Activated effector memory CD4-positive, alpha-beta T cell treated with anti-CD3 and anti-CD28 coated beads, Interleukin-2, amount 50 U/mL, for 16 hours (primary cell): ENCODE measurements around the gene LRRC8D.
"Not testable (repeated sequence)": the region's sequence is repeated elsewhere in the genome, so short reads cannot be mapped to it uniquely, and the experiment has no call there.

Source experiments
- DNase-seq: peaks from one replicate; pipeline ENCODE4 v3.0.0-alpha.2; 2020

Gene LRRC8D

DNA sequence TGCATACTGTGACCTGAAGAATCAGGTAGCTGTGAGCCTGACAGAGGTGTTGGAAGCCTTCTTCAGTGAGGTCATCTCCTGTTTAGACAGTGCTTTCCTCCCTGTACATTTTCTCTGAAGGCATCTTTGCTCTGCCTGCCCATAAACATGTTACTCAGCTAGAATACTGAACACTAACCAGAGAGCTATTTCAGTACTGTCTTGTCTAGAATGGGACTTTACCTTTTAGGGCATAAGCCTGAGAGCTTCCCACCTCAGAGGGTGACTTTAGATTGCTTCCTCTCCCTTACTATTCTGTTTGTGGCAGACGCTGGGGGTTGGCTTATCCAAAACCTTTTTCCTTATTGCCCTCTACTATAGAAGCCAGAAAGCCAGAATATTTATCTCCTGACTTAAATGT, 150.8 kb downstream of the LRRC8D start:
- DNase-seq: no peak

- DNase-seq: no peak
Measured at GRCh38 chr1:89972024-89972423, 151.2 kb downstream of the LRRC8D start.

- DNase-seq: no peak
Measured at GRCh38 chr1:89973471-89974127, 152.8 kb downstream of the LRRC8D start.

GRCh38 chr1:89974256-89974655, 153.4 kb downstream of the LRRC8D start:
- DNase-seq: no peak

DNA sequence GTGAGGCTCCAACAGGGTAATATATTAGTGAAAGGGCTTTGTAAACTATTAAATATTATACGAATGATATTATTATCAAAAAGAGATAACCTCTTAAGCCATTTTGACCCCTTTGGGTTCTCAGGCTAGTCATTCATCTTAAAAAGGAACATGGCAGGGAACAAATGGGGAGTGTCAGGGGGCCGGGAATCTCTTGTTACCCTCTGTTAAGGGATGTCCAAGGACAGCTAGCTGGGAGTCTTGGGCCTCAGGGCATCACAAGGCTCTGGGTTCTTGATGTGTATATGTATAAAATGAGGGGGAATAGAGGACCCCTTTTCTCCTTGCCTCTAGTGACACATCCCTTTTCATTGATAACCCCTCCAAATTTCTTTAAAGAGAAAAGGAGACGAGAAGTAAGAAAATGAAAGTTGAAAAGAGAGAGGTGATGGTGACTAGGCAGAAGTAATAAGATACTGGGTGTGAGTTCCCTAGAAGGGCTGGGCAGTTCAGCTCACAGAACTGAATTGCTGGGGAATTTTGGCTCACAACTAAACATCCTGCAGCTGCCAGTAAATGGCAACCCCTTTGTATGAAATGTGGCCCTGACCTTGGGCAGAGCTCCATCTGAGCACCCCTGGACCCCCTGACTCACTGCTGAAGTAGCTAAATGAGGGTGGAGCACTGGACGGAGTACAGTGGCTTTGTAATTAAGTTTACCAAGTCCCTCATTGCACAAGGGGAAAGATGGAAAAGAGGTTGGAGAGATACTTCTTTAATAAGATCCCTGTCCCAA, 154.1 kb downstream of the LRRC8D start:
- no peak for DNase-seq

DNA sequence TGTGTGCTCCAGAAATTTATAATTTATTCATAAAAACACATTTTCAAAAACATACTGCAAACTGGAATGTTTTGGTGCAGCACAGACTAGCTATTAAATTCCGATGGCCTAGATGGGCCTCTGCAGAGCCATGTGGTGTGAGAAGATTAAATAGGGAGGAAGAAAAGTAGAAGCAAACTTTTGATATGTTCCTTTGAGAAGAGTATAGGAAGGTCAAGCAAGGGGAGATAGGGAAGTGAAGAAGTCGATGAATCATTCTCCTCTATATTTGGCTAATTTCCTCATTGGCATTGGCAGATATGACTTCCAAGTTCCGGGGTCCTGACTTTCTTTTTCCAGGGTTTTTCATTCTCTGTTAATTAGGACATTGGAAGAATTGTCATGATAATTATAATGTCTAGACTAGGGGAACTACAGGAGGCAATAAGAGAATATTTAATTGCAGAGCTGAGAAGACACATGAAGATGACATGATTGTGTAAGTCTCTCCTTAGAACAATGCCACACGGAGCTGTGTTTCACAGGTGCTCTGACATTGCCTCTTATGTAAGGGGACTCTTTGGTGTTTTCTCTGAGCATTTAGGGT, 154.8 kb downstream of the LRRC8D start:
- DNase-seq: no peak

GRCh38 chr1:89978755-89979154, 157.9 kb downstream of the LRRC8D start:
- DNase-seq: no peak

DNA sequence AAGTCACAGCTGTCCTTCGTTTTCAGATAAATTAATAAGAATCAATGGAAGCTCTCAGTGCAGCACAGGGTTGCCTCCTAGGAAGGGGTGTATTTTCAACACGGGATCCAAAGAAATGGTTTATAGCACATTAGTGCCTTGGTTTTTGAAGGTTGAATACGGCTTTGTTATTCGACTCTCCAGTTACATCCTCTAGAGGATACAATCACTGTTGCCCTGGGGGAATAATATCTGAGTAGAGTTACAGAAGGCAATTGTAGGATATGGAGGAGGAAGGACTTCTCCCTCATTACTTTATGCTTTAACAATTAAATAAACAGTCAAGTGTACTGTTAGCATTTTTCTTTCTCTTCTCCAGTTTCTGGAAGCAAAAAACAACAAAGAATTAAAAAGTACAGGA, 159.8 kb downstream of the LRRC8D start:
- DNase-seq: no peak

DNA sequence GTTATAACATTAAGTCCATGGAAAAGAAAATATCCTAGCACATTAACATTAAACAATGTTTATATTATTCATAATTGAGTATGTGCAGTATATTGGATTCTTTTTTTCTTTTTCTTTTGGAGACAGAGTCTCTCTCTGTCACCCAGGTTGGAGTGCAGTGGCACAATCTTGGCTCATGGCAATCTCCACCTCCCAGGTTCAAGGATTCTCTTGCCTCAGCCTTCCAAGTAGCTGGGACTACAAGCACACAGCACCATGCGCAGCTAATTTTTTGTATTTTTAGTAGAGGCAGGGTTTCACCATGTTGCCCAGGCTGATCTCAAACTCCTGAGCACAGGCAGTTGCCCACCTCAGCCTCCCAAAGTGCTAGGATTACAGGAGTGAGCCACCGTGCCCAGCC, 162.0 kb downstream of the LRRC8D start:
- not testable (repeated sequence) for DNase-seq

- DNase-seq: not testable (repeated sequence)
Measured at GRCh38 chr1:89984564-89985116, 163.8 kb downstream of the LRRC8D start.

- DNase-seq: no peak
Measured at GRCh38 chr1:89986020-89986419, 165.2 kb downstream of the LRRC8D start.
